ENCODE measurements around the gene ARHGAP15.

GRCh38 chr2:143392358-143392757, 263.1 kb downstream of the ARHGAP15 start:
- TF ChIP-seq CTCF (IDR thresholded peaks at IDR 0.05): no peak
- no peak for TF ChIP-seq REST (IDR thresholded peaks at IDR 0.05; ENCODE audit: insufficient read depth in 1 of 2, low read depth in 2 of 2, low read length in 1 of 2)
